AG10803 (cell line): Measurements from ENCODE around the gene CTAGE4.
"Not testable (repeated sequence)": the region's sequence is repeated elsewhere in the genome, so short reads cannot be mapped to it uniquely, and the experiment has no call there.

Experiments
- DNase-seq: peaks from one replicate; pipeline ENCODE4 v3.0.0; 2010; ENCODE audit warnings: low read depth
- H3K4me3 ChIP-seq: 2 replicates; pipeline ENCODE4 v1.5.1; 2011; ENCODE audit warnings: mild to moderate bottlenecking, low read length, control low read depth
- CTCF ChIP-seq: conservative IDR thresholded peaks from 2 replicates; pipeline ENCODE4 v1.5.1; 2011; ENCODE audit warnings: mild to moderate bottlenecking, low read length, control low read depth, inconsistent platforms

Gene CTAGE4

GRCh38 chr7:144164784-144165183, 18.5 kb upstream of the CTAGE4 start:
- H3K4me3 ChIP-seq, result no peak overlapping the region
- no peak for DNase-seq
- no peak for TF ChIP-seq CTCF

GRCh38 chr7:144171594-144172350, 11.5 kb upstream of the CTAGE4 start:
- H3K4me3 ChIP-seq, DNase-seq: not testable (repeated sequence)

- no peak for DNase-seq
- TF ChIP-seq CTCF, result no peak
- no peak overlapping the region for H3K4me3 ChIP-seq
Observed at GRCh38 chr7:144174613-144175012, 8.7 kb upstream of the CTAGE4 start.

GRCh38 chr7:144178380-144179164, 4.7 kb upstream of the CTAGE4 start:
- DNase-seq, result peak; percentile 34
- not testable (repeated sequence) for H3K4me3 ChIP-seq
- TF ChIP-seq CTCF, result peak; percentile 48

- not testable (repeated sequence) for DNase-seq, H3K4me3 ChIP-seq
Observed at GRCh38 chr7:144179165-144179479, 4.1 kb upstream of the CTAGE4 start.

GRCh38 chr7:144187848-144188247, 4.6 kb downstream of the CTAGE4 start:
- not testable (repeated sequence) for DNase-seq, H3K4me3 ChIP-seq

GRCh38 chr7:144188578-144189171, 5.4 kb downstream of the CTAGE4 start:
- H3K4me3 ChIP-seq, DNase-seq: not testable (repeated sequence)

GRCh38 chr7:144193782-144194181, 10.5 kb downstream of the CTAGE4 start:
- not testable (repeated sequence) for DNase-seq, H3K4me3 ChIP-seq

GRCh38 chr7:144194453-144194852, 11.2 kb downstream of the CTAGE4 start:
- H3K4me3 ChIP-seq, DNase-seq: not testable (repeated sequence)

GRCh38 chr7:144195212-144195872, 12.1 kb downstream of the CTAGE4 start, which contains the start of gene ARHGEF35:
Gene ARHGEF35 (minus strand): TSS chr7:144195833. CDS start chr7:144188383, 7,450 bp downstream.
- DNase-seq, H3K4me3 ChIP-seq: not testable (repeated sequence)

GRCh38 chr7:144198934-144199333, 15.7 kb downstream of the CTAGE4 start:
- DNase-seq, H3K4me3 ChIP-seq: not testable (repeated sequence)

- not testable (repeated sequence) for H3K4me3 ChIP-seq, DNase-seq
Observed at GRCh38 chr7:144201978-144202377, 18.7 kb downstream of the CTAGE4 start.

- not testable (repeated sequence) for DNase-seq
Observed at GRCh38 chr7:144203086-144203485, 19.8 kb downstream of the CTAGE4 start.

GRCh38 chr7:144205306-144205705, 22.0 kb downstream of the CTAGE4 start:
- DNase-seq, H3K4me3 ChIP-seq: not testable (repeated sequence)

More at GRCh38 chr7:144203086-144203485, 19.8 kb downstream of the CTAGE4 start:
- not testable (repeated sequence) for H3K4me3 ChIP-seq

- DNase-seq, H3K4me3 ChIP-seq: not testable (repeated sequence)
Observed at GRCh38 chr7:144217200-144217599, 33.9 kb downstream of the CTAGE4 start.
